Testis (tissue), 3 donors: ENCODE results near the gene GATA2. TPM values are rescaled to one million over a fixed set of nuclear protein-coding genes. Genes with fewer than 3 reads are reported as not detected.

ENCODE experiments used
- polyA plus RNA-seq: library from polyadenylated mRNA; stranded (reverse); fragments of 350-450 nt; fragmentation: Illumina TruSeq; extraction: RNeasy Lipid Tissue Mini Kit (QIAGEN cat#74804); gene quantifications from one replicate; pipeline ENCODE4 v1.2.3, GENCODE V29; 2014; ENCODE audit warnings: low read depth, low replicate concordance; ENCODE audit not compliant: insufficient read depth
- total RNA-seq, 2 donors: library from RNA; depleted of rRNA; stranded (reverse); fragments of >200 nt; gene quantifications; one replicate each; pipeline ENCODE4 v1.2.3, GENCODE V29; 2016

Gene GATA2
- total and polyA plus RNA-seq, 3 donors from 2014 or later, result 6.6 to 13.5 (median 11.9) TPM

Other genes starting within 250 kb of the GATA2 start
- gene DNAJB8, start 26.3 kb downstream of the GATA2 start, total RNA-seq, result 10 to 100 TPM; 18.3 to 46.0 TPM
- gene DNAJB8, start 26.3 kb downstream of the GATA2 start, polyA plus RNA-seq, result 75.0 TPM
- 100 to 1,000 TPM; 200 to 259 TPM for gene RPN1, start 157.6 kb upstream of the GATA2 start, total RNA-seq
- 266 TPM for gene RPN1, start 157.6 kb upstream of the GATA2 start, polyA plus RNA-seq
- 100 to 1,000 TPM; 148 to 150 TPM for gene RAB7A, start 233.0 kb upstream of the GATA2 start, total RNA-seq
- 152 TPM for gene RAB7A, start 233.0 kb upstream of the GATA2 start, polyA plus RNA-seq